B cell (primary cell): ENCODE measurements around the gene PTPRN2. TPM values are rescaled to one million over a fixed set of nuclear protein-coding genes. Genes with fewer than 3 reads are reported as not detected.

Experiments
- ATAC-seq: fragments of 200-7000 bp; cut with Tn5 transposase; one replicate; pipeline ENCODE4 v1.10.0; 2021; ENCODE audit warnings: low read depth, mild to moderate bottlenecking, moderate number of reproducible peaks, moderate library complexity
- CTCF ChIA-PET: fragments of 350-600 bp; sonication (Branson Sonifier 250); formaldehyde crosslinking; loops from one replicate; lab custom pipeline; 2021; ENCODE audit warnings: antibody characterized with exemption, inconsistent platforms; lab: Charles Lee
- POLR2A ChIA-PET: fragments of 350-600 bp; sonication (Branson Sonifier 250); formaldehyde crosslinking; loops from one replicate; lab custom pipeline; 2021; ENCODE audit warnings: antibody characterized with exemption; lab: Charles Lee
- DNase-seq: peaks from one replicate; pipeline ENCODE4 v3.0.0; 2013
- H2AFZ ChIP-seq: 2 replicates; pipeline ENCODE4 v1.6.1; 2012; ENCODE audit warnings: mild to moderate bottlenecking, low read depth, low read length; ENCODE audit not compliant: insufficient read depth, poor library complexity, severe bottlenecking
- H3K27ac ChIP-seq, 2 donors: 1 replicate in 1 of 2; 2 replicates in 1 of 2; pipeline ENCODE4 v1.5.1; 2012 to 2013; ENCODE audit warnings: low read length in 2 of 2, mild to moderate bottlenecking in 2 of 2, moderate library complexity in 1 of 2
- H3K27me3 ChIP-seq, 4 experiments: fragments of 200-600 bp in 1 of 4; sonication (generic) in 1 of 4; replicated peaks in 1 of 4; 1 replicate in 2 of 4; 2 replicates in 2 of 4; pipeline versions ENCODE4 v1.6.1 to v1.7.0; 2013 to 2016; ENCODE audit warnings: low read length in 3 of 4, mild to moderate bottlenecking in 2 of 4, mixed read lengths in 1 of 4, moderate library complexity in 1 of 4; ENCODE audit not compliant: insufficient read depth in 4 of 4, control insufficient read depth in 3 of 4; ENCODE audit errors: control extremely low read depth in 1 of 4
- H3K36me3 ChIP-seq, 2 experiments: replicated peaks in 1 of 2; 1 replicate in 1 of 2; 2 replicates in 1 of 2; pipeline versions ENCODE4 v1.6.1 to v1.7.1; 2013; ENCODE audit warnings: low read length in 1 of 2; ENCODE audit not compliant: insufficient read depth in 2 of 2, control insufficient read depth in 1 of 2; ENCODE audit errors: control extremely low read depth in 1 of 2, extremely low read depth in 1 of 2
- H3K4me1 ChIP-seq, 2 donors: fragments of 200-600 bp in 1 of 2; sonication (generic) in 1 of 2; 1 replicate in 1 of 2; 2 replicates in 1 of 2; pipeline versions ENCODE4 v1.5.1 to v1.6.1; 2013 to 2017; ENCODE audit warnings: low read length in 2 of 2; ENCODE audit not compliant: control insufficient read depth in 2 of 2, insufficient read depth in 2 of 2
- H3K4me2 ChIP-seq: replicated peaks from 2 replicates; pipeline ENCODE3; 2012; ENCODE audit warnings: mild to moderate bottlenecking, low read depth, low read length; ENCODE audit not compliant: poor library complexity, severe bottlenecking
- H3K4me3 ChIP-seq, 5 experiments: fragments of 200-600 bp in 1 of 5; sonication (generic) in 1 of 5; 1 replicate in 3 of 5; 2 replicates in 2 of 5; pipeline versions ENCODE4 v1.5.1 to v1.7.0; 2011 to 2016; ENCODE audit warnings: low read length in 4 of 5, mild to moderate bottlenecking in 4 of 5, low read depth in 2 of 5, control low read depth in 1 of 5, moderate library complexity in 1 of 5; ENCODE audit not compliant: insufficient read depth in 1 of 5; ENCODE audit errors: control extremely low read depth in 1 of 5, extremely low read depth in 1 of 5
- H3K79me2 ChIP-seq: fragments of 200-600 bp; sonication (generic); one replicate; pipeline ENCODE4 v1.6.0; 2016; ENCODE audit warnings: low read length; ENCODE audit not compliant: control insufficient read depth, insufficient read depth
- H3K9ac ChIP-seq: fragments of 200-600 bp; sonication (generic); 2 replicates; pipeline ENCODE4 v1.6.1; 2017; ENCODE audit warnings: mild to moderate bottlenecking, low read length, moderate library complexity
- H3K9me3 ChIP-seq, 3 donors: one replicate each; pipeline versions ENCODE4 v1.6.1 to v1.7.1; 2013; ENCODE audit warnings: low read length in 2 of 3; ENCODE audit not compliant: control insufficient read depth in 2 of 3, insufficient read depth in 1 of 3; ENCODE audit errors: control extremely low read depth in 1 of 3
- H4K20me1 ChIP-seq: 2 replicates; pipeline ENCODE4 v1.6.0; 2012; ENCODE audit warnings: mild to moderate bottlenecking, low read length; ENCODE audit not compliant: insufficient read depth, control insufficient read depth, poor library complexity, severe bottlenecking
- H3K27ac Mint-ChIP-seq: one replicate; pipeline ENCODE4 v1.8.0; 2021; ENCODE audit warnings: mixed read lengths
- H3K27me3 Mint-ChIP-seq: one replicate; pipeline ENCODE4 v1.8.0; 2021; ENCODE audit warnings: mixed read lengths
- H3K4me1 Mint-ChIP-seq: one replicate; pipeline ENCODE4 v1.8.0; 2021; ENCODE audit warnings: mixed read lengths
- H3K4me3 Mint-ChIP-seq: one replicate; pipeline ENCODE4 v1.8.0; 2021; ENCODE audit warnings: mixed read lengths
- H3K9me3 Mint-ChIP-seq: one replicate; pipeline ENCODE4 v1.8.0; 2022; ENCODE audit warnings: mixed read lengths; ENCODE audit not compliant: insufficient read depth
- EZH2 ChIP-seq: IDR thresholded peaks from 2 replicates; pipeline ENCODE4 v1.6.1; 2012; ENCODE audit warnings: borderline replicate concordance, low read depth, mild to moderate bottlenecking, moderate library complexity, low read length; ENCODE audit not compliant: insufficient read depth, poor library complexity, severe bottlenecking
- WGBS: methylation state at CpG from one replicate; pipeline ENCODE4 v1.1.5; 2013; ENCODE audit warnings: missing lambda C conversion rate; ENCODE audit not compliant: insufficient coverage; 5-methylcytosine and 5-hydroxymethylcytosine counted together
- intact Hi-C: fragments of 100-400 bp; cut with micrococcal nuclease; formaldehyde crosslinking; loops from one replicate; pipeline ENCODE4 v1.10.0; 2022
- polyA plus RNA-seq: library from polyadenylated mRNA; depleted of rRNA; stranded (reverse); fragments of >200 nt; gene quantifications from 2 replicates; pipeline ENCODE4 v1.2.3, GENCODE V29; 2012
- total RNA-seq, 2 donors: library from RNA; stranded (reverse); fragments of 120-200 nt in 1 of 2; gene quantifications; 1 replicate in 1 of 2; 2 replicates in 1 of 2; pipeline versions ENCODE4 v1.2.3 to v1.2.4, GENCODE V29; 2013 to 2022
- TF ChIP-seq, protein P1 (sequence below): fragments of 200-600 bp; IDR thresholded peaks from one replicate; pipeline ENCODE4 v1.8.0; 2022; ENCODE audit warnings: antibody characterized with exemption, mild to moderate bottlenecking

PTPRN2 gene
- total and polyA plus RNA-seq, 2 donors (not counting 1 experiment from before 2014, with no cell fraction given), result 2.0 to 5.0 TPM

DNA sequence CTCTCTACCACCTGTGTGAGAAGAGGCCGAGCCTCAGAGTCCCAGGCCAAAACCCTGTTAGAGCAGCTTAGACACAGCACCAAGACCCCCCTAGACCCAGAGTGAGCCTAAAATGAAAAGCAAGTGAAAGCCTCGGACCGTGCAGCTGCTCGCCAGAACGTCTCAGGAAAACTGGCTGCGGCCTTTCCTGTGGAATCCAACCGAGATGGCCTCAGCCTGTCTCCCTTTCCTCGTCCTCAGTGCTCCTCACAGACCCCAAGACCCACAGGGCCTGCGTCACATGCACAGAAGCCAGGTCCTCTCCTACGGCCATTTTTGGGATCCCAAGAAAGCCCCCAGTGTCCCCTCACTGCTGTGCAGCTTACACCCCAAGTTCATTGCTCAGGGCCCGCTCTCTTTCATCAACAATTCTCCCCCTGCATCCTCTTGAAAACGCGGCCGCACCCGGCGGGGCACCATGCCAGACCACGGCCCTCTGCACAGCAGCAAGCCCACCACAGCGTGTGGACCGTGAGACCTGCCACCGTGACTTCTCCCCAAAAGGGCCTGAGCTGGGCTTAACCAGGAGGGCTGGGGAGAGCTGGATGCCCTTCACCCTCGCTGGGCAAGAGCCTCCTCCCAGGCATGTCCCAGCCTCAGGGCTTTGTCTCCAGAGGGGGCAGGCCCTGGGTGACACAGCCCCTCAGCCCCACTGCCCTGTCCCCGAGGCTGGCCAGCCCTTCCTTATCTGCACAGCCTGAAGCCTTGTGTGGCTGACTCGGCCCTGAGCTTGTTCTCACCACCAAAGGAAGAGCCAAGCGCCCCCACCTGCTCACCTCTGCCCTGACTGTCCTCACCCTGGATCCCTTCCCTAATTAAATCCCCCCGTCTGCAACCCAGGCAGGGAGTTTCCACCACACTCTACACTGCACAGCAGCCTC is 142.9 kb downstream of the PTPRN2 start:
- 75% methylated on average over 24 of the region's 25 CpGs for WGBS
- H3K4me1 ChIP-seq, result no peaks in the 10 kb centered on the region
- Mint-ChIP-seq H3K27ac (no peak overlapping the region), H3K9me3 (peaks cover 9% of the 10 kb centered on the region), H3K27me3 (no peaks in the 10 kb centered on the region), H3K4me1 (no peaks in the 10 kb centered on the region), H3K4me3 (no peak overlapping the region)
- no peak overlapping the region for H3K9ac ChIP-seq
- TF ChIP-seq, protein P1, sequence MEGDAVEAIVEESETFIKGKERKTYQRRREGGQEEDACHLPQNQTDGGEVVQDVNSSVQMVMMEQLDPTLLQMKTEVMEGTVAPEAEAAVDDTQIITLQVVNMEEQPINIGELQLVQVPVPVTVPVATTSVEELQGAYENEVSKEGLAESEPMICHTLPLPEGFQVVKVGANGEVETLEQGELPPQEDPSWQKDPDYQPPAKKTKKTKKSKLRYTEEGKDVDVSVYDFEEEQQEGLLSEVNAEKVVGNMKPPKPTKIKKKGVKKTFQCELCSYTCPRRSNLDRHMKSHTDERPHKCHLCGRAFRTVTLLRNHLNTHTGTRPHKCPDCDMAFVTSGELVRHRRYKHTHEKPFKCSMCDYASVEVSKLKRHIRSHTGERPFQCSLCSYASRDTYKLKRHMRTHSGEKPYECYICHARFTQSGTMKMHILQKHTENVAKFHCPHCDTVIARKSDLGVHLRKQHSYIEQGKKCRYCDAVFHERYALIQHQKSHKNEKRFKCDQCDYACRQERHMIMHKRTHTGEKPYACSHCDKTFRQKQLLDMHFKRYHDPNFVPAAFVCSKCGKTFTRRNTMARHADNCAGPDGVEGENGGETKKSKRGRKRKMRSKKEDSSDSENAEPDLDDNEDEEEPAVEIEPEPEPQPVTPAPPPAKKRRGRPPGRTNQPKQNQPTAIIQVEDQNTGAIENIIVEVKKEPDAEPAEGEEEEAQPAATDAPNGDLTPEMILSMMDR, result no peak
- no peak for TF ChIP-seq EZH2
- H3K79me2 ChIP-seq, result no peaks in the 10 kb centered on the region
- H3K4me3 ChIP-seq, result no peak overlapping the region
- DNase-seq (no peak), ATAC-seq (no peak)
- CTCF ChIA-PET, result no interaction called here
- H2AFZ ChIP-seq, result no peak overlapping the region
- no peak overlapping the region for H3K27ac ChIP-seq
- H3K9me3 ChIP-seq, result peaks cover 0 to 10% (median 0%) of the 10 kb centered on the region in 3 donors
- H4K20me1 ChIP-seq, result no peaks in the 10 kb centered on the region
- POLR2A ChIA-PET, result no interaction called here
- no peak overlapping the region for H3K4me2 ChIP-seq
- no peaks in the 10 kb centered on the region for H3K36me3 ChIP-seq
- no peaks in the 10 kb centered on the region for H3K27me3 ChIP-seq
- intact Hi-C loops, result no loop called here
